Right lobe of liver (tissue), 4 donors: ENCODE measurements around the gene AKT1S1.

Experiments
- POLR2A ChIP-seq: fragments of 450-650 bp; IDR thresholded peaks from one replicate; pipeline ENCODE4 v1.6.1; 2017; ENCODE audit warnings: antibody characterized with exemption, mild to moderate bottlenecking
- TF ChIP-seq, protein P1 (sequence below), 4 donors: fragments of 200-600 bp in 3 of 4; fragments of 450-650 bp in 1 of 4; IDR thresholded peaks; one replicate each; pipeline versions ENCODE4 v1.5.1 to v1.8.0; 2016 to 2022; ENCODE audit warnings: antibody characterized with exemption in 4 of 4, mild to moderate bottlenecking in 2 of 4
- donor health status: DM: no; HTN: no; CAD: no.
- donor health status: DM: no; HTN: no; CAD: no.
- donor health status: DM: no; HTN: yes; CAD: no.

DNA sequence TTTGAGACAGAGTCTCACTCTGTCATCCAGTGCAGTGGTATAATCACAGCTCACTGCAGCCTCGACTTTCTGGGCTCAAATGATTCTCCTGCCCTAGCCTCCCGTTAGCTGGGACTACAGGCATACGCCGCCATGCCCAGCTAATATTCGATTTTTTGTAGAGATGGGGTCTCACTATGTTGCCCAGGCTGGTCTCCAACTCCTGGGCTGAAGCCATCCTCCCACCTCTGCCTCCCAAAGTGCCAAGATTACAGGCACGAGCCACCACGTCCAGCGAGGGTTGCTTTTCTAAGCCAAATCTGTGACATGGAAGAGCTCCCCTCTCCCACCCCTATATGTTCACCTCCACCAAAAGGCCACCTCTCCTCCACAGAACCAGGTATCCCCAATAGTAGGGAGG is 40.9 kb upstream of the AKT1S1 start:
- TF ChIP-seq, protein P1, sequence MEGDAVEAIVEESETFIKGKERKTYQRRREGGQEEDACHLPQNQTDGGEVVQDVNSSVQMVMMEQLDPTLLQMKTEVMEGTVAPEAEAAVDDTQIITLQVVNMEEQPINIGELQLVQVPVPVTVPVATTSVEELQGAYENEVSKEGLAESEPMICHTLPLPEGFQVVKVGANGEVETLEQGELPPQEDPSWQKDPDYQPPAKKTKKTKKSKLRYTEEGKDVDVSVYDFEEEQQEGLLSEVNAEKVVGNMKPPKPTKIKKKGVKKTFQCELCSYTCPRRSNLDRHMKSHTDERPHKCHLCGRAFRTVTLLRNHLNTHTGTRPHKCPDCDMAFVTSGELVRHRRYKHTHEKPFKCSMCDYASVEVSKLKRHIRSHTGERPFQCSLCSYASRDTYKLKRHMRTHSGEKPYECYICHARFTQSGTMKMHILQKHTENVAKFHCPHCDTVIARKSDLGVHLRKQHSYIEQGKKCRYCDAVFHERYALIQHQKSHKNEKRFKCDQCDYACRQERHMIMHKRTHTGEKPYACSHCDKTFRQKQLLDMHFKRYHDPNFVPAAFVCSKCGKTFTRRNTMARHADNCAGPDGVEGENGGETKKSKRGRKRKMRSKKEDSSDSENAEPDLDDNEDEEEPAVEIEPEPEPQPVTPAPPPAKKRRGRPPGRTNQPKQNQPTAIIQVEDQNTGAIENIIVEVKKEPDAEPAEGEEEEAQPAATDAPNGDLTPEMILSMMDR (IDR thresholded peaks at IDR 0.05): no peak
- TF ChIP-seq POLR2A: no peak
